ENCODE measurements around the gene SLX4IP. TPM values are rescaled to one million over a fixed set of nuclear protein-coding genes. Genes with fewer than 3 reads are reported as not detected.

SLX4IP gene
- total and polyA plus RNA-seq, 2 of the 13 experiments (the other 11 are each of a cell fraction or from before 2014, with no cell fraction given), result 3.6 to 7.3 TPM

GRCh38 chr20:10557685-10558084, 122.6 kb downstream of the SLX4IP start:
- Histone ChIP-seq H3K79me2 (ENCODE audit: insufficient read depth, low read length) (peaks cover 2% of the 10 kb centered on the region), H3K36me3 (replicated peaks in 1 of 2; ENCODE audit: control insufficient read depth in 1 of 2, insufficient read depth in 2 of 2, low read length in 2 of 2) (peaks cover 4 to 5% of the 10 kb centered on the region in 2 experiments; a peak in 3 of 5 replicates), H3K4me1 (ENCODE audit: insufficient read depth, low read length) (peaks cover 78% of the 10 kb centered on the region), H4K20me1 (ENCODE audit: insufficient read depth, low read length) (no peaks in the 10 kb centered on the region), H2AFZ (ENCODE audit: low read length) (no peak overlapping the region), H3K27me3 (ENCODE audit: control insufficient read depth in 1 of 2, insufficient read depth in 2 of 2, low read length in 2 of 2) (no peaks in the 10 kb centered on the region), H3K27ac (ENCODE audit: extremely low read length, insufficient read depth, low read length) (no peak overlapping the region), H3K9ac (ENCODE audit: insufficient read depth, low read depth, low read length) (no peak overlapping the region), H3K4me3 (replicated peaks in 1 of 3; ENCODE audit: insufficient read depth in 1 of 3, low read depth in 2 of 3, low read length in 3 of 3) (no peak overlapping the region), H3K4me2 (ENCODE audit: low read depth, low read length) (no peak overlapping the region), H3K9me3 (ENCODE audit: low read length) (no peaks in the 10 kb centered on the region)
- in situ Hi-C loops (cut with HindIII; ENCODE audit: extremely low pct_ligation_motif_present, low pct_unique_long_range_greater_than_20kb) (loop anchor here (5.0 to 10.0 kb wide), 2 partner anchors 715 to 987 kb away; no protein-coding TSS in a partner anchor), intact Hi-C loops (cut with micrococcal nuclease; ENCODE audit: unreplicated experiment) (loop anchor here (5.0 to 10.0 kb wide), 3 partner anchors 150 to 387 kb away; no protein-coding TSS in a partner anchor)
- CTCF ChIA-PET (ENCODE audit: low intra/inter-chr PET ratio, low total read pairs), result no interaction called here
- over 99% methylated on average over 6 of the region's 6 CpGs for WGBS (ENCODE audit: low lambda C conversion rate)
- POLR2A ChIA-PET, result interaction anchor here (0.9 to 3.8 kb wide), 4 partner anchors 7 to 116 kb away, joined by 3 to 34 read pairs (median 6); partner anchors contain the start of gene JAG1
- DNase-seq (ENCODE audit: low spot score) (no peak), FAIRE-seq (no peak), ATAC-seq (no peak)
- no TSS peak for BruUV-seq (replicated peaks)
- no peak for TF ChIP-seq ZBTB7A (CRISPR knock-in tag; IDR thresholded peaks at IDR 0.05)
- TF ChIP-seq ZNF772 (CRISPR knock-in tag; IDR thresholded peaks at IDR 0.05), result peak; percentile 48; the same call in 1 of the 2 replicates
- TF ChIP-seq, protein P1, sequence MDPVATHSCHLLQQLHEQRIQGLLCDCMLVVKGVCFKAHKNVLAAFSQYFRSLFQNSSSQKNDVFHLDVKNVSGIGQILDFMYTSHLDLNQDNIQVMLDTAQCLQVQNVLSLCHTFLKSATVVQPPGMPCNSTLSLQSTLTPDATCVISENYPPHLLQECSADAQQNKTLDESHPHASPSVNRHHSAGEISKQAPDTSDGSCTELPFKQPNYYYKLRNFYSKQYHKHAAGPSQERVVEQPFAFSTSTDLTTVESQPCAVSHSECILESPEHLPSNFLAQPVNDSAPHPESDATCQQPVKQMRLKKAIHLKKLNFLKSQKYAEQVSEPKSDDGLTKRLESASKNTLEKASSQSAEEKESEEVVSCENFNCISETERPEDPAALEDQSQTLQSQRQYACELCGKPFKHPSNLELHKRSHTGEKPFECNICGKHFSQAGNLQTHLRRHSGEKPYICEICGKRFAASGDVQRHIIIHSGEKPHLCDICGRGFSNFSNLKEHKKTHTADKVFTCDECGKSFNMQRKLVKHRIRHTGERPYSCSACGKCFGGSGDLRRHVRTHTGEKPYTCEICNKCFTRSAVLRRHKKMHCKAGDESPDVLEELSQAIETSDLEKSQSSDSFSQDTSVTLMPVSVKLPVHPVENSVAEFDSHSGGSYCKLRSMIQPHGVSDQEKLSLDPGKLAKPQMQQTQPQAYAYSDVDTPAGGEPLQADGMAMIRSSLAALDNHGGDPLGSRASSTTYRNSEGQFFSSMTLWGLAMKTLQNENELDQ (CRISPR knock-in tag; IDR thresholded peaks at IDR 0.05; ENCODE audit: borderline replicate concordance), result no peak
- TF ChIP-seq DZIP1 (CRISPR knock-in tag; IDR thresholded peaks at IDR 0.05), result no peak
- TF ChIP-seq ATF3 (CRISPR knock-in tag; IDR thresholded peaks at IDR 0.05), result no peak
- no peak for TF ChIP-seq BCLAF1 (IDR thresholded peaks at IDR 0.05)
- 0 out of 2 replicates have a peak, but pooled peaks have one; percentile 14 for TF ChIP-seq ZBTB38 (CRISPR knock-in tag; IDR thresholded peaks at IDR 0.05)
- peak; percentile 33; the same call in 1 of the 2 replicates for TF ChIP-seq ZNF687 (CRISPR knock-in tag; IDR thresholded peaks at IDR 0.05)
- no peak for TF ChIP-seq GTF3A (CRISPR knock-in tag; conservative IDR thresholded peaks at IDR 0.05)
- no peak for TF ChIP-seq ZNF557 (CRISPR knock-in tag; IDR thresholded peaks at IDR 0.05)
- no peak for TF ChIP-seq MBD4 (IDR thresholded peaks at IDR 0.05; ENCODE audit: borderline replicate concordance, low read length)
